Measurements from ENCODE around the gene TLR4. TPM values are rescaled to one million over a fixed set of nuclear protein-coding genes. Genes with fewer than 3 reads are reported as not detected.

The TLR4 gene
- total and polyA plus RNA-seq, 2 experiments from 2014 or later, result 0.06 to 0.17 TPM

GRCh38 chr9:117656002-117656401 lies 48.2 kb upstream of the TLR4 start:
- no peaks in the 10 kb centered on the region for H3K27me3 ChIP-seq (ENCODE audit: insufficient read depth)
- H2AFZ ChIP-seq, result no peak overlapping the region
- Mint-ChIP-seq H3K4me1 (no peaks in the 10 kb centered on the region), H3K36me3 (ENCODE audit: low read depth) (no peaks in the 10 kb centered on the region), H3K27ac (no peak overlapping the region), H3K27me3 (ENCODE audit: insufficient read depth, low read depth, poor library complexity) (peaks cover 2% of the 10 kb centered on the region), H3K9me3 (peaks cover 14% of the 10 kb centered on the region), H3K4me3 (no peak overlapping the region)
- no peaks in the 10 kb centered on the region for H3K79me2 ChIP-seq (replicated peaks; ENCODE audit: insufficient read depth)
- no peaks in the 10 kb centered on the region for H3F3A ChIP-seq (replicated peaks; ENCODE audit: low read depth)
- no peaks in the 10 kb centered on the region for H4K20me1 ChIP-seq (replicated peaks; ENCODE audit: insufficient read depth)
- no peaks in the 10 kb centered on the region for H3K36me3 ChIP-seq (ENCODE audit: insufficient read depth)
- H3K27ac ChIP-seq (ENCODE audit: low read depth), result no peak overlapping the region
- no peak overlapping the region for H3K4me3 ChIP-seq
- no peak for ATAC-seq
- H3K9me2 ChIP-seq (ENCODE audit: insufficient read depth), result no peaks in the 10 kb centered on the region
- no peaks in the 10 kb centered on the region for H3K4me1 ChIP-seq (ENCODE audit: insufficient read depth)
- no peak overlapping the region for H3K4me2 ChIP-seq
- DNase-seq (ENCODE audit: low spot score), result no peak
- TF ChIP-seq EZH2phosphoT487 (IDR thresholded peaks at IDR 0.05; ENCODE audit: unreplicated experiment) (no peak), POLR2AphosphoS5 (IDR thresholded peaks at IDR 0.05; ENCODE audit: low read depth) (no peak)

- Mint-ChIP-seq H3K9me3 (peaks cover 18% of the 10 kb centered on the region), H3K36me3 (ENCODE audit: low read depth) (no peaks in the 10 kb centered on the region; the same call in 2 of the 3 replicates), H3K4me1 (no peaks in the 10 kb centered on the region), H3K27me3 (ENCODE audit: insufficient read depth, low read depth, poor library complexity) (no peaks in the 10 kb centered on the region), H3K4me3 (no peak overlapping the region), H3K27ac (no peak overlapping the region)
- Histone ChIP-seq H4K20me1 (replicated peaks; ENCODE audit: insufficient read depth) (no peaks in the 10 kb centered on the region), H3K27me3 (ENCODE audit: insufficient read depth) (no peaks in the 10 kb centered on the region), H3K4me2 (no peak overlapping the region), H3K27ac (ENCODE audit: low read depth) (no peak overlapping the region), H3K36me3 (ENCODE audit: insufficient read depth) (no peaks in the 10 kb centered on the region), H3K9me2 (ENCODE audit: insufficient read depth) (no peaks in the 10 kb centered on the region), H2AFZ (no peak overlapping the region), H3K4me1 (ENCODE audit: insufficient read depth) (no peaks in the 10 kb centered on the region), H3F3A (replicated peaks; ENCODE audit: low read depth) (no peaks in the 10 kb centered on the region), H3K79me2 (replicated peaks; ENCODE audit: insufficient read depth) (no peaks in the 10 kb centered on the region), H3K4me3 (no peak overlapping the region)
- DNase-seq (ENCODE audit: low spot score), result no peak
- TF ChIP-seq REST (IDR thresholded peaks at IDR 0.05; ENCODE audit: unreplicated experiment), result no peak
- TF ChIP-seq EZH2 (IDR thresholded peaks at IDR 0.05; ENCODE audit: low read depth, unreplicated experiment), result no peak
- no peak for ATAC-seq
Observed at GRCh38 chr9:117662651-117663050, 41.6 kb upstream of the TLR4 start.

DNA sequence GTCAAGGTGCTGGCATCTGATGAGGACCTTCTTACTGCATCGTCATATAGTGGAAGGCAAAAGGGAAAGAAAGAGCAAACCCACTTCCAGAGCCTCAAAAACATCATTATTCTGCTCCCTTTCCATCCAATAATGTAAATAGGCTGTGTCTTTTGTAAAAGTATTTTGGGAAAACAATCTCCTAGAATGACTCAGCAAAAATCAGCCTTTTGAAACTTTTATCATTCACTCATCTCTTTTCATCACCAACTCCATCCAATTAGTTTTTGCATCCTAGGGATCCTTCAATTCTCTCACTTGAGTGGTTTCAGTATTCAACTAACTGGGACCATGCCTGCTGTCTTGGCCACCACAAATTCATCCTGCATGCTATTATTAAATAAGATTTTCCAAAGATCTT lies 39.8 kb upstream of the TLR4 start:
- Histone ChIP-seq H3K4me3 (no peak overlapping the region), H4K20me1 (replicated peaks; ENCODE audit: insufficient read depth) (no peaks in the 10 kb centered on the region), H3K27me3 (ENCODE audit: insufficient read depth) (no peaks in the 10 kb centered on the region), H3F3A (replicated peaks; ENCODE audit: low read depth) (no peaks in the 10 kb centered on the region), H3K9me2 (ENCODE audit: insufficient read depth) (no peaks in the 10 kb centered on the region), H3K36me3 (ENCODE audit: insufficient read depth) (no peaks in the 10 kb centered on the region), H3K79me2 (replicated peaks; ENCODE audit: insufficient read depth) (no peaks in the 10 kb centered on the region), H2AFZ (no peak overlapping the region; the same call in 1 of the 2 replicates), H3K4me1 (ENCODE audit: insufficient read depth) (no peaks in the 10 kb centered on the region), H3K27ac (ENCODE audit: low read depth) (no peak overlapping the region), H3K4me2 (no peak overlapping the region)
- DNase-seq (ENCODE audit: low spot score) (no peak), ATAC-seq (no peak)
- H3K27ac Mint-ChIP-seq, result no peak overlapping the region
- no peaks in the 10 kb centered on the region for H3K27me3 Mint-ChIP-seq (ENCODE audit: insufficient read depth, low read depth, poor library complexity)
- H3K36me3 Mint-ChIP-seq (ENCODE audit: low read depth), result no peaks in the 10 kb centered on the region; the same call in 2 of the 3 replicates
- H3K9me3 Mint-ChIP-seq, result peaks cover 19% of the 10 kb centered on the region
- no peak overlapping the region for H3K4me3 Mint-ChIP-seq
- no peaks in the 10 kb centered on the region for H3K4me1 Mint-ChIP-seq
- TF ChIP-seq REST (IDR thresholded peaks at IDR 0.05; ENCODE audit: unreplicated experiment), result no peak
- TF ChIP-seq ETS1 (IDR thresholded peaks at IDR 0.05), result no peak
- no peak for TF ChIP-seq CTCF (conservative IDR thresholded peaks at IDR 0.05; ENCODE audit: low read depth in 2 of 2)
- TF ChIP-seq CREB1 (CRISPR knock-in tag; IDR thresholded peaks at IDR 0.05; ENCODE audit: low read depth), result no peak
- TF ChIP-seq ZNF331 (CRISPR knock-in tag; IDR thresholded peaks at IDR 0.05; ENCODE audit: low read depth), result no peak
- TF ChIP-seq POLR2AphosphoS5 (IDR thresholded peaks at IDR 0.05; ENCODE audit: low read depth), result no peak
- TF ChIP-seq STAT1 (IDR thresholded peaks at IDR 0.05; ENCODE audit: unreplicated experiment), result no peak
- no peak for TF ChIP-seq NANOG (IDR thresholded peaks at IDR 0.05; ENCODE audit: borderline replicate concordance)
- no peak for TF ChIP-seq EZH2 (IDR thresholded peaks at IDR 0.05; ENCODE audit: low read depth, unreplicated experiment)

Data from GM23338 (cell line).